HG03378 (cell line): ENCODE results near the gene SAA1.

ENCODE experiments used
- ATAC-seq: cut with Tn5 transposase; IDR thresholded peaks from one replicate; pipeline ENCODE4 v1.9.1; 2021; ENCODE audit warnings: mild to moderate bottlenecking, moderate library complexity; ENCODE audit not compliant: unreplicated experiment

SAA1 gene

GRCh38 chr11:18308242-18308641 is 42.2 kb downstream of the SAA1 start:
- ATAC-seq = no peak

GRCh38 chr11:18309691-18310090 is 43.6 kb downstream of the SAA1 start:
- ATAC-seq = no peak

GRCh38 chr11:18310800-18311340 is 44.8 kb downstream of the SAA1 start:
- ATAC-seq = peak; percentile 65

- ATAC-seq = no peak
Measured at GRCh38 chr11:18312012-18312411, 45.9 kb downstream of the SAA1 start.

GRCh38 chr11:18312663-18313420 is 46.8 kb downstream of the SAA1 start:
- no peak for ATAC-seq

GRCh38 chr11:18313965-18314763 is 48.1 kb downstream of the SAA1 start:
- no peak for ATAC-seq

- ATAC-seq = no peak
Measured at GRCh38 chr11:18314784-18315523, 48.9 kb downstream of the SAA1 start.

GRCh38 chr11:18315893-18316292 is 49.8 kb downstream of the SAA1 start:
- no peak for ATAC-seq

- ATAC-seq = no peak
Measured at GRCh38 chr11:18317551-18317950, 51.5 kb downstream of the SAA1 start.
